ENCODE measurements around the gene PPM1L.
A peak's percentile ranks its signal among the peaks of the same experiment; 100 is the strongest.

Gene PPM1L

DNA sequence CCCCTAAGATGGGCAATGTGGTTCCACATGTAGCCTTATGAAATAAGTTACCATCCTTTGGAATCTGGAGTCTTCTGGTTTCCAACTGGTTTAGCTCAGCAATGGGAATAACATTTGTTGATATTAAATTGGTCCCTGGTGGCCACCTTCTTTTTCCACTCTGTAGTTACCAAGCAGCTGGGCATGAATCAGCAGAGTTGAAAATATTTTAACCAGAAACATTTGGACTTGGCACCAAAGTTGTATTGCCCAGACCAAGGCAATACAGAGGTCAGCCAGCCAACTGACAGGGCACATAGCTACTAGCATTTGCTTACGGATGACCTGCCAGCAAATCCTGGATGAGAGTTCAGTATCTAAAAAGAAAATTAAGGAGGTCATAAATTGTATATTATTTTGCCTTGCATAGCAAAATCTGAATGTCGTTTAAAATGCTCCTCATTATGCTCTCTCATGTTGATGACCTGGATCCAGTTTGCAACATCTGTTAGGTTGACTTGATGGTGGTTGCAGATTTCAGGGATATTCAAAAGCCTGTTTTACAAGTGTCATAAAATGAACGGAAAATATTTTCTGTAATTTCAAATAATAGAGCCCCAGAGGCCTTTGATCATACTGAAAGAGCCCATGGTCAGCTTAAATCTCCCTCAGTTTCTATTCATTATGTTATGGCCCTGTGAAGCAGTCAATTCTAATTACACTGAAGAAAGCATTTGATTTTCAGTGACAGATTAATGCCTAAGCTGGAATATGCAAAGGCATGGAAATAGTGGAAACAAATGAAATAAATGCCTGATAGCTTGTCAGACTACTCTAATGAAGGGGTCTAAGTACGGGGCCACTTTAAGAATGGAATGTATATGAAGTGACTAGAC is 54.6 kb downstream of the PPM1L start:
- DNase-seq = no peak

DNA sequence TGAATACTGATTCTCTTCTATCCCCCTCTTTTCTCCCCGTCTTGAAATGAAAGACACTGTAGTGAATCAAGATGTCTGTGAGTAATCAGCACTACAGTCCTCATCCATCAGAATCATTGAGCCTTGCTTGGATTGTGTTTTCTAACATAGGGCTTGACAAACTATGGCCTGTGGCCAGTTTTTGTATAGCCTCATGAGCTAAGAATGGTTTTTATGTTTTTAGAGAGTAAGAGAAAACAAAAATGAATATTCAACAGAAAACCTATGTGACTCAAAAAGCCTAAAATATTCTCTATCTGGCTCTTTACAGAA is 55.2 kb downstream of the PPM1L start:
- DNase-seq = no peak

DNA sequence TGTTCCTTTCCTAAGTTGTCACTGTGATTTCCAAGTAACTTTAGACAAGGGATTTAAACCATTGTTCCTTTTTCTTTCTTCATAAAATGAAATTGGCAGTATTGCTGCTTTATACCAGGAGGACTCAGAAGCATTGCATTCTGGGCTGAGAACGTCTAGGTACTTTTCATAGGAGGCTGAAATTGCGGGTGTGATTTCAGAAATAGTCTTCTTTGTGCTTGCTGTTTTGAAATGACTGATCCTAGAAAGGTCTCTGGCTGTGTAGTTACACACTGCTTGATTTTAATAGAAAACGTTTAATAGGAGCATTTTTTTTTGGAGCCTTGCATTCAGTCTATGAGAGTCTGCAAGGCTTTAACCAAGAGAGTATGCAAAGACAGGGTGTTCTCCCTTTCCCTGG is 56.3 kb downstream of the PPM1L start:
- DNase-seq = peak; percentile 7

DNA sequence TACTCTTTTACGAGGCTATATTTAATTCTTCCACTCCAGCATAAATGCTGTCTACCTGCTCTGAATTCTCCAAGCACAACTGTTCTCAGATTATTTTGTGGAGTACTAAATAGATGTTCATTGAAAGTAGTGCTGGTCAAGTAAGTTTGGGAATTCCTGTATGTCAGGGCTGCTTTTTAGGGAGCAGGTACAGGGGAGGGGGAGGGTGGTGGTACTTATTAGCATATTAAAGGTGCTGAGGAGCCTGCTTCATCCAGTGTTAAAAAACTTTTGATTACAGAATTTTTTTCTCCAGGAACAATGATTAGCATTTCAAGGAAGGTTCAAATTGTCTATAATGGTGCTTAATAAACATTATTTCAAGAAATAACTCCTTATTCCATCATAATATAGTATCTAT is 59.2 kb downstream of the PPM1L start:
- no peak for DNase-seq

DNA sequence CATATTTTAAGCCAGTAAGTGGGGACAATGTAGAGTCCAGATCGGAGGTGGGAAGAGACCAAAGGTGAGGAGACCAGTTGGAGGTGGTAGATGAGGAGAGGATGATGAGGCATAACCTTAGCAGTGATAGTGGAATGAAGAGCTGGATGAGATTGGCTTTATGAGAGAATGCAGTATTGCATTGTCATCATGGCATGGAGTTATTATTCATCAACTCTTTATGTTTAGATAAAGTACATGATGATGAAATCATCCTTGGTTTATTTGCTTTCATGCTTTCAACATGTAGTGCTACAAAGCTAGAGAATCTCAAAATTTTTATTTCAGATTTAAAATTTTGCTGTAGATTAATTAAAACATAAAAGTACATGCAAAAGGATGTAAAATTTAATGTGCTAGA is 64.0 kb downstream of the PPM1L start:
- no peak for DNase-seq

DNA sequence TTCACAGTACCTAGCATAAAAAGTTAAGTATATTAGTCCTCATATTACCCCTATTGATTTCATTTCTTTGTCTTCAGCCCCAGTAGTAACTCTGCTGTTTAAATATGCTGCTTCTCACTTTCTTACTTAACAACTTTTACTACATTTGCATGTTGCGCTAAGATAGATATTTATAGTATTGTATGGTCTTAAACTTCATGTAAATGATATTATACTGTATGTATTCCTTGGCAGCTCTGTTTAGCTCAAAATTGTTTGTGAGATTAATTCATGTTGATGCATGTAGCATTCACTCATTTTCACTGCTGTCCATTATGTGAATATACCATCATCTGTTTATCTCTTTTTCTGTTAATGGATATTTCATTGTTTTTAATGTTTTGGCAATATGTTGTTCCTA is 64.4 kb downstream of the PPM1L start:
- no peak for DNase-seq

DNA sequence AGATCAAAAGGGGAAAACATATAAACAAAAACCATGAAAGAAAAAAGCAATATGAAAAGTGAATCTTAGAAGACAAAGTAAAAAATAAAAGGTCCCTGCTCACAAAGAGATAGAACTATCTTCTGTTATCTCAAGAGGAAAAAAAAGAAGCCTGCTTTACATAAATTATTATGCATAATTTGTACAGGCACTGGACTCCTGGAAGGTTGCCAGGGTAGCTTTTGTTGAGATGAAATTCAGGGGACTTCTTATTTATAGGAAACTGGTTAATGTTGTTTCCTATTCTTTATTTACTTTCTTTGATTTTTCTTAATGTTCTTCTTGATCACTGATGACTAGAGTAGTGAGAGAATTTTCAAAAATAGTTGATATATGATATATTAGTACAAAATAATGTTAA is 66.9 kb downstream of the PPM1L start:
- DNase-seq = no peak

DNA sequence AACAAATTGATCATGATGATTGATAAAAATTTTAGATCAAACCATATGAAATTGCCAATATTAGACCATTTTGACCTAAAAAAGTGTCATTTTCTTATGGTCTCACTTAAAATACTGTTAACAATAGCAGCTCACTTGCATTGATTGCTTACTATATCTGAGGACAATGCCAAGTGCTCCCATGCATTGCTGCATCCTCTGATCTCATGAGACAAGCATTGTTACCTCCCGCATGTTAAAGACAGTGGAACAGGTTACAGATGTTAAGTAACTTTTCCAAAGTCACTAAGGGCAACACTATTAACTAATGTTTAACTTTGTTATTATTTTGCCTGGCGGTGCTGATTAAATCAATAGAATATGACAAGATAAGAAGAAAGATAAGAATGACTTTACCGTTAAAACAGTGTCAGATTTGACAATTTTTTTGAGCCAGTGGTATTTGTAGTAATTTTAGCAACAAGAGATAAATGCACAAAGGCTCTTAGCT is 69.3 kb downstream of the PPM1L start:
- DNase-seq = no peak

DNA sequence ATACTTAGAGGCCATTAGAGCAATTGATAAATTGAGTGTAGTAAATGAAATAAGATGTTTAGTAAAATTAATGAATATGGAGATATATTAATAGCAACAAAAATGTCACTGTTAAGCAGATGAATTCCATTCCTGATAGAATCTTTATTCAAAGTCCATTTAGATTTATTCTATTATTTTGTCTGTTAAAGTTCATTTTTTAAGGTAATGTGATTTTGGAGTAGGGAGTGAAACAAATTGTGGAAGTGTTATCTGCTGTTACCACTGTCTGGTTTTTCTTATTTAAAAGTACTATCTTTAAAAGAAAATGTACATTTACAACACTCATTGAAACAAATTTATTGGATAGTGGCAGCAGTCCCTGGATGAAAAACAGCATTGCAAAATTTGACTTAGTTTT is 70.4 kb downstream of the PPM1L start:
- DNase-seq = no peak

DNA sequence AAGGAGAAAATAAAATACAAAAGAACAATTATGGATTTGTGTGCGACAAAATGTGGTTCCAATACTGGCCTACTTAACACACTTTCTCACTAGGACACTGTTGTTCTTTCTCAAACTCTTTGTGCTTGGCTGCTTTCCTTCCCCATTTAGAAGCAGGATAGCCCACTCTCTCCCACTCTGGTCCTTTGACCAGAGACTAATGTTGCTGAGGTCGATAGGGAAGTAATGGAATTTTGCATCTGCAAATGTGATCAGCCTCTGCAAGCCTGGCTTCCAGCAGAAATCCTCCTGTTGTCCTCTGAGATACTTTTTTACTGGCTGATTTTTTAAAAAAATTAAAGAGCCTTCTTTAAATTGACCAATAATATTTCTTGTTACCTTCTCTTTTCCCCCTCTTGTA is 71.0 kb downstream of the PPM1L start:
- DNase-seq = no peak

DNA sequence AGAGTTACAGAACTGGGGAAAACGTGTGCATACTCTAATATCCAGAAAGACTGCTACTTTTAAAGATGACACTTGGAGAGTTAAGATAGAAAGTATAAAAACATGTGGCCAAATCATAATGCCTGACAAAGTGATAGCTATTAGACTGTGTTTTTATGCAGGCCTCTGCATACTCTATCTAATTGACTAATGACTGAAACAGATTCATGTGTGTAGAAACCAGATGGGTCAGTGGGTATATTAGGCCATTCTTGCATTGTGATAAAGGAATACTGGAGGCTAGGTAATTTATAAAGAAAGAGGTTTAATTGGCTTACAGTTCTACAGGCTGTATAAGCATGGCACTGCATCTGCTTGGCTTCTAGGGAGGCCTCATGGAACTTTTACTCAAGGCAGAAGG is 71.5 kb downstream of the PPM1L start:
- DNase-seq = no peak

DNA sequence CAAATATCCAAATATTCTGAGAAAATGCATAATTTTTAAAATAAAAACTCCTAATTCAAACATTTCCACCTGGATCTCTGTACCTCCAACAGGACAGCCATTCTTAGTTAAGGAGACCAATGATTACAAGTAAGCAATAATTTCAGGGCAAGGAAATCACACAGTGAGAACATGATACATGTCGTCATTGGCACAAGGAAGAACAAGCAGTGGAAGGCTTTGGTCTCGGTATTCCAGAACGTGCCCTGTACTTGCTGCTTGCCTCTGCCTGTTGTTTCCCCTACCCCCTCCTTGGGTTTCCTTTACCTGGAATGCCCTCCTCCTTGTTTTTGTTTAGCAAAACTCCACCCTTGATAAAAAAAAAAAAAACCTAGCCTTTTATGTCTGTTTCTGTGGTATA is 72.8 kb downstream of the PPM1L start:
- no peak for DNase-seq

DNA sequence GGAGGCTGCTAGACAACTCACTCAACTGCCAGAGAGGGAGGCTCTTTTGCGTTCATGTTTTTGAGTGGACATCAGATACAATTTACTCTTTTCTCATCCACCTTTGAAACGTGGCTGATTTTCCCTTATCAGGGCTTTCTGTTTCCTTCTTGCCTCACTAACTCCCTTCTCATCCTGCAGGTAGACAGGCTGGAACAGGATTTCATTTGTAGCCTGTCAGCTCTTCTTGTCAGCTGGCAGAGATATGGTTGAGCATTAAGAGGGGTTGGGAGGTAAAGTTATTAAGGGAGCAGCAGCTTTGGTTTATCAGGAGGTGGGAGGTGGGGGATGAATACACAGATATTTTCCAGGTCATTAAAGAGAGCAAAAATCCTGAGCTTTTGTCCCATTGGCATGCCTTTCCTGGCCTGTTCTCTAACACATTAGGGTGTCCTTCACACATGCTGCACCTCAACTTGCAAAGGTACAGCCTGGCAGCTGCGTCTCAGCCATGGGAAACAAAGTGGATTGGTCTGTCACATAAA is 73.5 kb downstream of the PPM1L start:
- no peak for DNase-seq

DNA sequence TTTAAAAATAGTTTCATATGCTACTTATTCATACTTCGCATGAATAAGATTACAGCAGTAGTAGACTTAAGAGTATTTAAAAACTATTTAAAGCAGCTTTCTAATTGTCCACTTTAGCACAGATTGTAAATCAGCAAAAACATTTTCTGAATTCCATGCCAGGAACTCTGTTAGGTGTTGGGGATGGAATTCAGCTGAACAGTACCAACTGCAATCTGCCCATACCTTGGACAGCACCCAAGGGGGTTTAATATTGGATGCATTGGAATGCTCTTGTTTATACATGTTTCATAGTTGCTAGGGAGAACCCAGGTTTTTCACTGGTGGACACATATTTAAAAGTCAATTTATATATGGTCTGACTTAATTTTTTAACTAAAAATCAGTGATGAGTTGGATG is 74.8 kb downstream of the PPM1L start:
- no peak for DNase-seq

DNA sequence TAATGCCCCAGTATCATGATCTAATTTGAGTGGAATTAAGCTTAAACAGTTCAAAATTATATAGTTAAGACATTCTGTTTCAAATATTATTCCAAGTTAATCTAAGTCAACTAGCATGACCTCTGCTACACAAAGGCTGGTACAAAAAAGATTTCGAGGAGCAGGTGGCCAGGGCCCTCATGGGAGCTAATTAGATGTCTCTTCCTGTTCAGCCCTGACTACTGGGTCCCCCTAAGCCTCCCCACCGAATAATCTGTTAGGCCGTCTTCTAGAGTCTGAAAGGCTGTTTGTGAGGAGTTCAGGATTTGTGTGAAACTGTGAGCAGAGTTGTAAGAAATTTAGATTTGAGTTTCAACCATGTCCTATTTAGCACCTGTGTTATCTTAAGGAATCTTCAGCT is 75.4 kb downstream of the PPM1L start:
- no peak for DNase-seq

DNA sequence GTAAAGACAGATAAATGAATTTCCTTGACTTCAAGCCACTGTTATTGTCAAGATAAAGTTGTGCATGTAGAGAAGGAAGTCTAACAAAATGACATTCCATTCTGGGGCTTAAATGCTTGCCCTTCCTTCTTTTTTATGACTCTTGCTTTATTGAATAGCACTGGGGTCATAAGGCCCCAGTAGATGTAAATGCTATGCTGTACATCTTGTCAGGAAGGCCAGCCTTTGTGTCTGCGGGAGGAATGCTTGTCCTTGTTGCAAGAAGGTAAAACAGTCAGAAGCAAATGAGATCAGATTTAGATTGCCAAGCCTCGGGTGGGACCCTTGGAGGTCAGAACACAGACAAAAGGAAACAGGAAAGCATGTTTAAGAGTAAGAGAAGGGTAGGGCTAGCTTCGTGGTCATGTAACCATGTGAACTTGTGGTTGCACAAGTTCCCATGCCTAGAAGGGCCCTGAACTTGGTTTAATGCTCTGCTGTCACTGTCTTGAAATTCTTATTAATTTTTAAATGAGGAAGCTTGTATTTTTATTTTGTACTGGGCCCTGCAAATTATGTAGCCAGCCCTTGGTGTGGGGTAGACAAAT is 81.5 kb downstream of the PPM1L start:
- no peak for DNase-seq

DNA sequence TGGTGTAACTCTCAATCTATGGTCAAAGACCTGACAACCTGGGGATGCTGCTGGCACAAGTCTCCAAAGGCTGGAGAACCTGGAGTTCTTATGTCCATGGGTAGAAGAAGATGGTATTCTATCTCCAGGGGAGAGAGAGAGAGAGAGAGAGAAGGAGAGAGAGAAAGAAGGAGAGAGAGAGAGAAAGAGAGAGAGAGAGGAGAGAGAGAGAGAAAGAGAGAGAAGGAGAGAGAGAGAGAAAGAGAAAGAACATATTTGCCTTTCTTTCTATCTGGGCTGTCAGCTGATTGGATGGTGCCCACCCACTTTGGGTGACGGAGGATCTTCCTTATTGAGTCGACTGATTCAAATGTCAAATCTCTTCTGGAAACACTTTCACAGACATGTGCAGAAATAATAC is 84.6 kb downstream of the PPM1L start:
- no peak for DNase-seq

DNA sequence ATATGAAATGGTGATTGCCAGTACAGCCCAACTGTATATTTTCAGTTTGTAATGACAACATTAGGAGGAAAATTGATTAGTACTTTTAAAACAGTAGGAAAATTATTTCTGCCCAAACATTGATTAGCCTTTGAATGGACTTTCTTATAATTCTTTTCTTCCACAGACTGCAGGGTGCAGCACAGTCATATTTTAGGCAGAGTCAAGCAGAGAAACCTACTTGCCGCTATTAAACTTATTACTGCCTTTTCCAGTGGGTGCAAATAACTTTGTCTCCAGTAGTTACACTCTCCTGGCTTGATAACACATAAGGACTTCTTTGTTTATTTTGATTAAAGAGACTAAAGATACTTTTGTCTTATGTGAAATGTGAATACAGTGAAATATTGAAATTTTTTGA is 85.4 kb downstream of the PPM1L start:
- DNase-seq = no peak

DNA sequence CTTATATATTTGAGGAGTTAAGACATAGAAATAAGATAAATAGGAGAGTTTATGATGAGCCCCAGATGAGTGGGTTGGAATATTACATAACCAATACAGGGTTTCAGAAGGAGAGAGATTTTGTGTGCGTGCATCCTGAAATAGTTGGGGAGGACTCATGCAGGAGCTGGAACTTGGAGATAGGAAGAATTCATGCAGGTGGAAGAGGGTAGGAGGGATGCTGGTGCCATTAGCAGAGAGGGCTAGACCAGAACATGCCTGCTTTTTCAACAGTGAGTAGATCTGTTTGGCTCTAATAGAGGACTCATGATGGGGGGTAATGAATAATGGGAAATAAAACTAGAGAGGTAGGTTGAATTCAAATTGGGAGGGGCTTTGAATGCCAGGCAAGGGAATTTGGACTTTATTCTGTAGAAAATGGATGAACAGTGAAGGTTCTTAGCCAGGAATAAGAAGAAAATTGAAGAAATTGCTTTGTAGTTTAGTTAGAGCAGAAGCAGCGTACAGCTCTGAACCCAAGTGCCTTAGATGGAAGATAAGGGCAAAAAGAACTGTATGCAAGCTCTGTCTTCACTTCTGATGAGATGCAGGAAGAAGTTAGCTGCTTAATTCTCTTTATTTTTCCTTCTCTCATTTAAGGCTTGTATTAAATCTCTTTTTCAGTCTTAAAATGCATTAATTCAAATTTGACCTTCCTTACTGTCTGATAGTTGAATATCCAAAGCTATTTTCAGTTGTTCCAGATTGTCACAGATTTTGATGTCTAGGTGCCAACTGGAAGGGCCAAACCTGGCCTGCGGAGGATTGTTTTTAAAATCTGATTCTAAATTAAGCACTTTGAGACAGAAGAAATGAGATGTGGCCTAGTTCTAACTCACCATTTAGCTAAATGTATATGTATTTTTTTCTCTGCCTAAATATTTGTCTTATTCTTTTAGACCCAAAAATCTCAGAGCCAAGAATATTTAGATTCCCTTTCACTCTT is 86.3 kb downstream of the PPM1L start:
- no peak for DNase-seq

DNA sequence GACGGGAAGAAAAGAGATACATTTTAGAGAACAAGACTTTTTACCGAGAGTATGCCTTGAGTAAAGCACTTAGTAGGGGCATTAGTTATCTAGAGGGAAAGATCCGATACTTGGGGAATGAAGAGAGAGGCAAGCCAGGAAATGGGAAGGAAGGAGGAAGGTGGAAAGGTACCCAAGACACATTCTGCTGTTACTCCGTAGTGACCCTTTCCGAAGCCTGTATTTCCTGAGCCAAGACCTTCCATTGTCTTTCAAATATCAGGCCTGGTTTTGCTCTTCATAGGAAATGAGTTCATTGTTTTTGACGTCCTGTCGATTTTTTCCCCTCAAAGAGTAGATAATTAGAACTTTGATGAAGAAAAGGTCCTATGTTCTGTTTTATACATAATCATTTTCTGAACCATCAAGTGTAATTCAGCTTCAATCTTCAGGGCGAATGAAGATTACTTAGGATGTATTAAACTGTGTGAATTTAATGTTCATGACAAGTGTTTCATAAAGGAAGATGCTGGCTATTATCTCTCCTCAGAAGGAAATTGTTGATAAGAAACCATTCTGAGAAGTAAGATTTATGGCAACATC is 95.7 kb downstream of the PPM1L start:
- no peak for DNase-seq

DNA sequence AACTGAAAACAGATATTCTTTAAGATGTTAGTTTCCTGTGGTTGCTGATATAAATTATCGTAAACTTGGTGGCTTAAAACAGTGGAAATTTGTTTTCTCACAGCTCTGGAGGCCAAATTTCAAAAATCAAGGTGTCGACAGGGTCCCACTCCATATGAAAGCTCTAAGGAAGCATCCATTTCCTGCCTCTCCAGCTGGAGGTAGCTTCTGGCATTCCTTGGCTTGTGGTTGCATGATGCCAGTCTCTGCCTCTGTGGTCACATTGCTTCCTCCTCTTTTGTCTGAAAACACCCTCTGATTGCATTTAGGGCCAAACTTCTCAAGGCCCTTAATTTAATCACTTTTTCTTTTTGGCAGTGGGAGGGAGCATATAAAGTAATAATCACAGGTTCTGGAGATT is 96.8 kb downstream of the PPM1L start:
- no peak for DNase-seq

DNA sequence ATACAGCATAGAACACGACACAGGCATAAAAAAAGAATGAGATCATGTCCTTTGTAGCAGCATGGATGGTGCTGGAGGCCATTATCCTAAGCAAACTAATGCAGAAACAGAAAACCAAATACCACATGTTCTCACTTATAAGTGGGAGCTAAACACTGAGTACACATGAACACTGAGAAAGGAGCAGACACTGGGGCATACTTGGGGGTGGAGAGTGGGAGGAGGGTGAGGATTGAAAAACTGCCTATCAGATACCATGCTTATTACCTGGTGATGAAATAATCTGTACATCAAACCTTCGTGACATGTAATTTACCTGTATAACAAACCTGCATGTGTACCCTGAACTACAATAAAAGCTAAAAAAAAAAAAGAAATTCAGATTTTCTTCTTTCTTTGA is 100.4 kb downstream of the PPM1L start:
- DNase-seq = no peak
